Activated CD4-positive, alpha-beta T cell treated with anti-CD3 and anti-CD28 coated beads, Interleukin-2, amount 50 U/mL, for 24 hours (primary cell): ENCODE data around the gene CDHR3.
"Not testable (repeated sequence)": the region's sequence is repeated elsewhere in the genome, so short reads cannot be mapped to it uniquely, and the experiment has no call there.

Source experiments
- DNase-seq, 2 donors: peaks; one replicate each; pipeline ENCODE4 v3.0.0-alpha.2; 2020; ENCODE audit warnings: low read depth in 1 of 2, low spot score in 1 of 2

Gene CDHR3

DNA sequence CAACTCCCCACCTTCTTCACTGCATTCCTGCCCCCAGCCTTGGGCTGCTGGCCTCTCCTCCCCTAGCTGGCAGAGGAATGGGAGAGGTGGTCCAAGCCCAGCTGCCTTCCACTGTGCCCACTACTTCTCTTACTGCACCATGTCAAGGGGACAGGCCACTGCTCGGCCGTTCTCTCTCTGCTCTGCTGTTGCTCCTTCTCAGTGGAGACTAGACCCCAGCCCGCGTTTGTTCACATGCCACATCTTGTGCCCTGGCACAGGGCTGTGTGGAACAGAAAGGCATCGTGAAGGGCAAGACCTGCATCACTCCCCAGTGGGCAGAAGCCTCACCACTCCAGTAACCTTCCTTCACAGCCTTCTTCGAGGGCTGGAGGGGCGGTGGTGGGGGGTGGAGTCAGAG lies 711 bp upstream of the CDHR3 start:
- DNase-seq = no peak

DNA sequence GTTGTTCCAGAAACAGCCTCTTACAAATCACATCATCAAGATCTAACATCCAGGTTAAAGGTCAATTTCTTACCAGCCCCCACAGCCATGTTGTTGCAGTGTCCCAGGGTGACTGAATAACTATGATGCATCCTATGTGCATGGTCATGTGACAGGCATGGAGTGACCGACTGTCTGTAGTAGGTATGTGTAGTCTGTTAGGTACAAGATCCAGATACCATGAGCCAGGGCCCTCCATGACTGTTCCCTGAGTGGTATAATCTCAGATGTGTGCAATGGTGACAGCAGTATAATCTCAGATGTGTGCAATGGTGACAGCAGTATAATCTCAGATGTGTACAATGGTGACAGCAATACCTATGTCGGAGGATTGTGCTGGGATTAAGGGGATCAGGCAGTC lies 8.8 kb downstream of the CDHR3 start:
- no peak for DNase-seq

DNA sequence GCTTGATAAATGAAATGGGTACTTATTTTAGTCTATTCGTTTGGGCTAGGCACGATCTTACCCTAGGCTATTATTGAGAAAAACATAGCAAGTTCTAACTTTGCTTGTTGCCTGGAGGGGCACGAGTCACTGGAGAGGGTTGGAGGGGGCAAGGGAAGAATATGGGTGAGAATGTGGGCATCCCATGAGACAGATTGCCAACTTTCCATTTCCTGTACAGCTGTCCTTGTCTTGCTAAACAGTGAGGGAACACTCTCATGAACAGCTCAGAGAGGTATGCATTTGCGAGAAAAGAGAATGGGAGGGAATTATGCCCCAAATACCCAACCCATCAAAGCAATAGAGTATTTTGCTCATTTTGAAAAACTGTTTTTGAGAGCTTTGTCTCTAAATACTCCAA lies 9.2 kb downstream of the CDHR3 start:
- no peak for DNase-seq

DNA sequence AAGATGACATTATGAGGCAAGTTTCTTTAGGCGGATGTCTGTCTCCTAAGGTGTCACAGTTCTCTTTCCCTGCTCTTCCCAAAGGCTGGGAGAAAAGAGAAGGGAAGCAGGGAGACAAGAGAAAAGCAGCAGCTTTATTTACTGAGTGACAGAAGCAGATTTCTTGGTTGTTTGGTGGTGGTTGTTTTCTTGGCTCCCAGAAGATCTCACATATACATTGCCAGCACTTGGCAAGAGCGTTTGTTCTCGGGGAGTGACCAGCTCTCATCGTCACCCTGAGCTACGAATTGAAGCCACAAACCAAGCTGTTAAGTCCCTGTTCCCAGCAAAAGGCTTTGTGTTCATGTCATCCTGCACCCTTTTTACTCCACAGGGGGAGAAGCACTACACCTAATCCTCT lies 11.4 kb downstream of the CDHR3 start:
- no peak for DNase-seq

DNA sequence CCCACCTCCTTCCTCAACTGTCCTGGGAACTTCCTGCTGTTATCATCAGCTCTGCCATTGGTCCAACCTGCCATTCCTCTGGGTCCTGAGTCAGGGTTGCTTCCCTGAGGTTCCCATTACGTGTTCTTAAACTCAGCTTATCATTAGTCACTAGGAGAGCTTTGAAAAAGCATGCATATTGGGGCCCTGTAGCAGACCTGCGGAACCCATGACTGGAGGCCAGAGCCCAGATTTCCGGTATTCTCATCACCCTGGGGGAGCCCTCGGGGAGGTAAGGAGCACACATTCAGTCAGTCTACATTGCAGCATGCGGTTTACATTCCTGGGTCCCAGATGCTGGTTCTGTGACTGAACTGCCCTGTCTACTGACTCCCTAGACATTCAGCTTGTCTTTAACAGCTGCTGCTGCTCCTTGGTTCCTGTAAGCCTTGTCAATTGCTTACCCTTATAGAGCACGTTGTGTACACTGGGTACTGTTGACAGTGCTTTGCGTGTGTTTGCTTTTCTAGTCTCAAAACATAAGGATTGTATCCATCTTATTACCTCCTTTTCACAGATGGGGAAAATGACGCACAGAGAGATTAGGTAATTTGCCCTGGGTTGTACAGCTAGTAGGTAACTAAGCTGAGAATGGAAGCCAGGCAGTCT lies 12.8 kb downstream of the CDHR3 start:
- DNase-seq = no peak

DNA sequence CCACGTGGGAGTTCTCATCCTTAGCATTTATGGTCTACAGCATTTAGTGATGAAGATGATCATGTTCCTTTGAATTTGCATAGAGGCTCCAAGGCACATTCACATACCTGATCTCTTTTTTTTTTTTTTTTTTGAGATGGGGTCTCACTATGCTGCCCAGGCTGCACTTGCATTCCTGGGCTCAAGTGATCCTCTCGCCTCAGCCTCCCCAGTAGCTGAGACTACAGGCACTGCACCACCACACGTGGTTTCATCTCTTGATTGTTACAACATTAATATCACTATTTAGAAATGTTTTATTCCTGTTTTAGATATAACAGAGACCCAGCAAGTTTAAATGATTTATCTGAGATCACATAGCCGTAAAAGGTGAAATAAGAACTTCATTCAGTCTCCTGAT lies 13.8 kb downstream of the CDHR3 start:
- no peak for DNase-seq

DNA sequence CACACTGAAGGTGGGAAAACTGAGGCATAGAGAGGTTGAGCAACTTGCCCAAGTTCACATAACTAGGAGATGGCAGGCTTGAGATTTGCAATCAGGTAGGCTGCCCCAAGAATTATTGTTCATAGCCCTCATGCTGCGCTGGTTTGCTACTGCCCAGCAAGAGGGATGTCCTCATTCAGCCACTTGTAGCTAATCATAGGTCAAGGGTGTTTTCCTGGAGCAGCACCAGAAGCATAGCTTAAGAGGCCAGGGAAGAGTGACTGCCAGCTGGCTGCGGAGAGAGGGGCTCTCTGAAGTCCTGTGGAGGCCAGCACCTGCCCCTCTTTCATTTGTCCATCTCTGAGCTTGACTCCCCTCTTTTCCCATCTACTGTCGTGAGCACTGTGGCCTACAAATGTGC lies 15.0 kb downstream of the CDHR3 start:
- no peak for DNase-seq

DNA sequence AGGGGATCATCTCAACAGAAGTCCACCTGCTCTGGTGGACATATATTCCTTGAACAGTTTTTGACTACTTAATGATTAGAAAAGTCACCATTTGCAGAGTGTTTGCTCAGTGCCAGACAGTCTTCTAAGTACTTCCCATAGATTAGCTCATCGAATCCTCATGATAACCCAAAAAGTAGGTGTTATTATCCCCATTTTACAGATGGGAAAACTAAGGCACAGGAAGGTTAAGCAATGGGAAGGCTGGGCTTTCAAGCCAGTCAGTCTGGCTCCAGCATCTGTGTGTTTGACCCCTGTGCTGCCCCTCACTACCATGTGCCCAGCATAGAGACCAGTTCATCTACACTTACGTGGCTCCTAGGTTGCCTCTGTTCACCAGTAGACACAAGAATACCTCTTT lies 15.9 kb downstream of the CDHR3 start:
- DNase-seq = no peak

DNA sequence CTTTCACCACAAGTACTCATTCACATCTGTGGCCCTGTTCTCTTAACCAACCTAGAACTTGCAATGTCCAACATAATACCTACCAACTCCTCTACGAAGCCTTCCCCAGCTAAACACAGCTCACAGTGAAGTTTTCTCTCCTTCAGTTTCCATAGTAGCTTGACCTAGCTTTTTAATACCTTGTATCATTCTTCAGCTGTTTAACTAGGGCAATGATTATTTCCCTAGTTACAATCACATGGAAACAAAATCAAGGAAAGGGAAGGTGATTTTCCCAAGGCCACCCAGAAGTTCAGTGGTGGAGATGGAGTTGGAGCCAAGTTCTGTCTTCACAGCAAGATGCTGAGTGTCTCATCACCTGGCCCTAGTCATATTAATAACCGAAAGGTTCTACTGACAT lies 16.3 kb downstream of the CDHR3 start:
- no peak for DNase-seq

DNA sequence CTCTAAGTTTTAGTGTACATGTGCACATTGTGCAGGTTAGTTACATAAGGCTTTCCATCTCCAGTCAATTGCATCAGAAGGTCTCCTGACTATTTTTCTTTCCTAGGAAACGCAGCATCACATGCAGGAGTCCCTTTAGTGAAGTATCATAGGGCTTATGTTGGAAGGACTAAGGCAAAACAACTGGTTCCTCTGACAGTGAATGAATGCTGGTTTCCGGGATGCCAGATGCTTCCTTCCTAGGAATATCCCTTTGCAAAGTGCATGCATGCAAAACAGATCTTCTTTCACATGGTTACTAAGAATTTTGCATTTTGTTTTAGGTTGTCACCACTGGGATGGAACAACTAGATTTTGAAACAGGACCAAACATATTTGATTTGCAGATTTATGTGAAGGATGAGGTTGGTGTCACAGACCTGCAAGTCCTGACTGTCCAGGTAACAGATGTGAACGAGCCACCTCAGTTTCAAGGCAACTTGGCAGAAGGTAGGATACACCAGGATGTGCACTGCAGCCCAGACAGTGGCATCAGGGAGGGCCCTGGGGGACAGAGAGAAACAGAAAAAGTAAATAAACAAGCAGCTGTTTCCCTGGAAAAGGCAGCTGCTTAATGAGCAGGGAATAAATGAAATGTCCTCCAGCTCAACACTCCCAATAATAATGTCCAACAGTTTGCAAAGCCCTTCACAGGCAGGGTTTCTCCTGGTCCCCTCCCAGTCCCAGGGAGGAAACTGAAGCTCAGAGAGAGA lies 17.8 kb downstream of the CDHR3 start:
- no peak for DNase-seq

DNA sequence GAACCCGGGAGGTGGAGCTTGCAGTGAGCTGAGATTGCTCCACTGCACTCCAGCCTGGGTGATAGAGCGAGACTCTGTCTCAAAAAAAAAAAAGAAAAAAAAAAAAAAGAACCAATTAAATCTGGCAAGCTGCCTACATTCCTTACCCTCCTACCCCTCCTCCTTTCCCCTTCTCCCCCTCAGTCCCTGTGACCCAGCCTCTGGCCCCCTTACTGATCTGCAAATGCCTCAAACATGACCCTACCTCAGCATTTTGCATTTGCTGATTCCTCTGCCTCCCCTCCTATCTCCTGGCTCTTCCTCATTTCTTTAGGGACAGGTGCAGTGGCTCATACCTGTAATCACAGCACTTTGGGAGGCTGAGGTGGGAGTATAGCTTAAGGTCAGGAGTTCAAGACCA lies 19.3 kb downstream of the CDHR3 start:
- DNase-seq = no peak

DNA sequence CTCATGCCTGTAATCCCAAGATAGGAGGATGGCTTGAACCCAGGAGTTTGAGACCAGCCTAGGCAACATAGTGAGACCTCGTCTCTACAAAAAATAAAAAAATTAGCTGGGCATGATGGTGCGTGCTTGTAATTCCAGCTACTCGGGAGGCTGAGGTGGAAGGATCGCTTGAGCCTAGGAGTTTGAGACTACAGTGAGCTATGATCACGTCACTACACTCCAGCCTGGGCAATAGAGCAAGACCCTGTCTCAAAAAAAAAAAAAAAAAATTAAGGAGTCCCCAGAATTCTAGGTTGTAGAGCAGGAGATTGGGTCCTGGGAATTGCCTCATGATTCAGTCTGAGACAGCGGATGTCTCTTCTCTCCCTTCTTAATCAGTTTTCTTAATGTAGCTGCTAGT lies 21.7 kb downstream of the CDHR3 start:
- DNase-seq = not testable (repeated sequence)

DNA sequence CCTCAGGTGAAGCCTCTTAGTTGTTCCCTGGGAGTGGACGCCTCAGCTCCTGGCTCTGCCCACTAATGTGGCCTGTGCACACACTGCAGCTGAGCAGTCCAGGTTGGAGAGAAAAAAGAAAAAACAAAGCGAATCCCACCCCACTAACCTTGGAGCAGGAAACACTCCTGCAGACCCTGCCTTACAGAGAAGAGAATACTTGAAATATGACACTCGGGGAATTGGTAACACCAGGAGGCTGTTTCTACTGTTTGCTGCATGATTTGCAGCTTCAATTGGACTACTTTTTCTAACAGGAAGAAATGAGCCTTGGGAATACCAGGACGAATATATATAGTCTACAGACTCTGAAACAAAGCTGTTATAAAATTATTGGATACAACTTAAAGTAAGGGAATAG lies 22.2 kb downstream of the CDHR3 start:
- no peak for DNase-seq

DNA sequence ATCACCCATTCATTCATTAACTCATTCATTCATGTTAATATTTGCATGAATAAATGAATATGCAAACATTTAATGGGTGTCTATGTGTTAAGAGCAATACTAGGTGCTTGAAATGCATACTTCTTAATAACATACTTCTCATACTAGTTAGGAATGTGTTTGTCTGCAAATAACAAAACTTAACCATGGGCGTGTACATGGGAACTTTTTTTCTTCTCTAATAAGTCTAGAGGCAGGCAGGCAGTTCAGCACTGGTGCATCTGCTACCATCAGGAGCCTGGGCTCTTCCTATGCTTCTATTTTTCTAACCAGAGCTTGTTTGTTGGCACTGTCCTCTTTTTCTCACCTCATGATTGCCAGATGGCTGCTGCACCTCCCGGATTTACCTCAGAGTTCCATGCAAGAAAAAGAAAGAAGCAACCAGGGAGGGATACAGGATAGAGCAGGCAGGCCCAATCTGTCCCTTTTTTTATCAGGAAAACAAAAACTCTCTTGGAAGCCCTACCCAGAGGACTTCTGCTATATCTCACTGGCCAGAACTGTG lies 22.7 kb downstream of the CDHR3 start:
- no peak for DNase-seq

DNA sequence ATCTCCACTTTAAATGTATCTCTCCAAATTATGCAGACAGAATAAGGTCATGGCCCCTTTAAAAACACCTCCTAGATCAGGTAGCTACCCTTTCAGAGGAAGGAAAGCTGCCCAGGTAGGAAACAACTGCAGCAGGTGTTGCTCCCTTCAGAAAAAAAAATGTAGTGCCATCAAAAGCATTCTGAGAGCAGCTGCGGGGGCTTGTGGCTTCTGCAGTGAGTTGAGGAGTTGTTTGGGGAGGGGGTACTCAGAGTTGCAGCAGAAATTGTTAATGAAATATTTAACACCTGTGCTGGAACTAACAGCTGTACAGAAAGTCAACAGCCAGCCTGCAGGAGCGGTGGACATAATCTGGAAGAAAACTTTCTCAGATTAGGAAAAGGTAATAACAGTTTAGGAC lies 24.0 kb downstream of the CDHR3 start:
- no peak for DNase-seq

DNA sequence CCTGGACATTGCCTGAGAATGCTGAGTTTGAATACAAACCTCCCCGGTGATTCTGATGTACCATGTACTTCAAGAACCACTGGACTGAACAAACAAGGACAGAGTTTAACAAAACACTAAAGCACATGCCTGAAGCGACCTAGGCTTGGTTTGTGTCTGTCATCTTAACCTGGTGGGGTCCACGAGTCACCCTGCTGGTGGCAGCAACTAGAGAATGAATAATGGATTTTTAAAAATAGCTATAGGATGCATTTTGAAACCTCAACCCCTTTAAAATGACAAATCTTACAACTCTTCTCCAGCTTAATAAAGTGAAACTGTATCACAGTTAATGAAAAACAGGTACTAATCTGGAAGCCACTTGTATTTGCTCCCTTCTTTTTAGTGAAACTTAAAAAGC lies 25.2 kb downstream of the CDHR3 start:
- DNase-seq = no peak

DNA sequence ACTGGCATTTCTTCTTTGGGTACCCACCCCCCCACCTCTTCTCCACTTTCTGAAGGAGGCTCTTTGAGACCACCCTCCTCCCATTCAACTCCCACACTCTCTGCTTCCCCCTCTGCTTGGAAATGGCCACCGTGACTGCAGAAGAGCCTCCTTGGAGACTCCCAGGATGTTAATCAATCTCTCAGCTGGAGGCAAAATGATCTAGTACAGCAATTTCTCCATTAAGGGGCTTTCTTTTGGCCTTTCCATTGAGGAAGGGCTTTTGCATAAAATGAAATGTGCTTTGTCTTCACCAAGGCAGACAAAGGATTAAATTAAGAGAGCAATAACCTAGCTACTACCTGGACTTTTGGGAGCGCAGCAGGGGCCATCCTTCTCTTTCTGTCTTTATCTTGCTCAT lies 26.1 kb downstream of the CDHR3 start:
- no peak for DNase-seq

DNA sequence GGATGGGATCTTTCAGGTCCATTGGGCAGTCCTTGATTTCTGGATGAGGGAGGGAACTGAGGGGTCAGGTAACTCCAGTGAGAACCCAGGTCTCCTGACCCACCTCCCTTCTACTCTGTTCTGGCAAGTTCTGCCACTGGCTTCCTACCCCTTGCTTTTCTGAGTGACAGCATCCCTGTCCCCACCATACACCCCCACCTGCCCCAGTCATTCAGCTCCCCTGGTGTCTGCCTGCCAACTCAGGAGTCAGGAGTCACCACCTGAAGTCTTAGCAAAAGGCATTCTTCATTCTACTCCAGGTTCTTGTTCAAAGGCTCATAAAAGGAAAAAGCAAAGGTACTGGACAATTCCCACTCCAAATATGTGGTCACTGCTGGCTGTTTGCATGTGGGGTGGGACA lies 26.6 kb downstream of the CDHR3 start:
- no peak for DNase-seq

DNA sequence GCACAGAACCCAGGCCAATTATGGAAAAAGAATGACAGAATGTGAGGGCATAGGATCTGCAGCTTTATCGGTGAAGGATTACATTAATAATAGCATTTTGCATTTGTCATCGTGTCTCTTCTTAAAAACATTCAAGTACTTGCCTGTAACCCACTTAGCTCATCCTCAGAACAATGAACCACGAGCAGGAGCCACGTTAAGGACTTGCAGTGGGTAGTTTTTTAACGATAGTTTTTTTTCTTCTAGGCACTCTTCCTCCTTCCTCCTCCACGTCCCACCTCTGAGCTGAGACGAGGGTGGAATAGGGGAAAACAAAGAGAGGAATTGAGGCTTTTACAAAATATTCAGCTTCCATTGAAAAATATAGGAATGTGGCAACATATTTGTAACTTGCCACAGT lies 27.1 kb downstream of the CDHR3 start:
- no peak for DNase-seq

DNA sequence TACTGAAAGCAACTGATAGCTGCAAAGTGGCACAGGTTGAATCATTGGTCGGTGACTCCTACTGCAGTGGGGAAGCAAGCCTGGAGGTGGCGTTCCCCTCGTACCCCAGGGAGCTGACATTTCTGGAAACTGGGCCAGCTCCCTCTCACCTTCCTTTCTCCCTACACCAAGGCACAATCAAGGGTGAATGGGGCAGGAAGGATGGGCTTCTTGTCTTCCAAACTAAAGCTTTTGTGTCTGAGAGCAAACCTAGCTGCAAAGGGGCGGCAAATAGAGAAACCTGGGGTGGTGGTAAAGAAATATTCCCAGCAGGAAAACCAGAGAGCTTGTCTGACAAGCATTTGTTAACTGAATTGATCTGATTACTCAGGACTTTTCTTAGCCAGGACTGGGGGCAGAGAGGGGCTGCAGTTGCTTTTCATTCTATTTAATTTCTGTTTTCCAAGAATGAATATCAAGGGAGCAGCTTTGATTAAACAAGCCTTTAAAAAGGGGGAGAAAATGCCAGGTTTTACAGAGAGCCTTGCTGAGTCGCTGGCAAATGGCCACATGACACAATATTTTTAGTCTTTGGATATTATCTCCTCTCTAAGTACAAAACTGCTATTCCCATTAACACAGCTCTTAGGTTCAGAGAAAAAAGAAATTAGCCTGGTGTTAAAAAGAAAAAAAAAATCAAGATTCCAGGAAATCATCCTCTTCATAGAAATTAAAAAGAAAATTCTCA lies 27.8 kb downstream of the CDHR3 start:
- no peak for DNase-seq

DNA sequence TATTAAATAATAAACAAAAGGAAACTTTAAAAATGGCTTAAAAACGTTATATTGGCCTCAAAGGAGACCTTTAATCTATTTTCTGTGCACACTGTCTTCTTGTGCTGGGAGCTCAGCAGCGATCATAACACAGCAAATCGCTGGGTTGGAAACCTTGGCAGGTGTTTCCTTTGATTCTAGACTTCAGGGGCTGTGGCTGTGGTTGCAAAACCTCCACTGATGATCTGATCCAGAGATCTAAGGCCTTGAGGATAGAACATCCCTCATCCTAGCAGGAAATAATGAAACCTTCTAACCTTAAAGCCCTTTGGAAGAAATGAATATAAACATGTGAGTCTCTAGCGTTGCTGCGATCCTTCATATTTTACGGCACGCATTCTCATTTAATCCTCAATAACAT lies 29.8 kb downstream of the CDHR3 start:
- DNase-seq = no peak
